ENCODE data around the gene PARK7.
"Not testable (repeated sequence)": the region's sequence is repeated elsewhere in the genome, so short reads cannot be mapped to it uniquely, and the experiment has no call there.

The PARK7 gene

GRCh38 chr1:7943251-7943650 is 18.3 kb upstream of the PARK7 start:
- Histone ChIP-seq H3K27me3 (ENCODE audit: insufficient read depth, poor library complexity, severe bottlenecking) (no peaks in the 10 kb centered on the region), H3K27ac (replicated peaks) (peak overlapping the region; percentile 74), H3K4me3 (replicated peaks; ENCODE audit: insufficient read depth, low read length) (no peak overlapping the region)
- TF ChIP-seq GABPA (IDR thresholded peaks at IDR 0.05; ENCODE audit: low read depth) (no peak), CTCF (IDR thresholded peaks at IDR 0.05; ENCODE audit: insufficient read depth, low read length) (no peak), SPI1 (IDR thresholded peaks at IDR 0.05; ENCODE audit: borderline replicate concordance, low read depth) (no peak), POLR2AphosphoS5 (IDR thresholded peaks at IDR 0.05; ENCODE audit: low read depth) (no peak)
- TF ChIP-seq, protein P1, sequence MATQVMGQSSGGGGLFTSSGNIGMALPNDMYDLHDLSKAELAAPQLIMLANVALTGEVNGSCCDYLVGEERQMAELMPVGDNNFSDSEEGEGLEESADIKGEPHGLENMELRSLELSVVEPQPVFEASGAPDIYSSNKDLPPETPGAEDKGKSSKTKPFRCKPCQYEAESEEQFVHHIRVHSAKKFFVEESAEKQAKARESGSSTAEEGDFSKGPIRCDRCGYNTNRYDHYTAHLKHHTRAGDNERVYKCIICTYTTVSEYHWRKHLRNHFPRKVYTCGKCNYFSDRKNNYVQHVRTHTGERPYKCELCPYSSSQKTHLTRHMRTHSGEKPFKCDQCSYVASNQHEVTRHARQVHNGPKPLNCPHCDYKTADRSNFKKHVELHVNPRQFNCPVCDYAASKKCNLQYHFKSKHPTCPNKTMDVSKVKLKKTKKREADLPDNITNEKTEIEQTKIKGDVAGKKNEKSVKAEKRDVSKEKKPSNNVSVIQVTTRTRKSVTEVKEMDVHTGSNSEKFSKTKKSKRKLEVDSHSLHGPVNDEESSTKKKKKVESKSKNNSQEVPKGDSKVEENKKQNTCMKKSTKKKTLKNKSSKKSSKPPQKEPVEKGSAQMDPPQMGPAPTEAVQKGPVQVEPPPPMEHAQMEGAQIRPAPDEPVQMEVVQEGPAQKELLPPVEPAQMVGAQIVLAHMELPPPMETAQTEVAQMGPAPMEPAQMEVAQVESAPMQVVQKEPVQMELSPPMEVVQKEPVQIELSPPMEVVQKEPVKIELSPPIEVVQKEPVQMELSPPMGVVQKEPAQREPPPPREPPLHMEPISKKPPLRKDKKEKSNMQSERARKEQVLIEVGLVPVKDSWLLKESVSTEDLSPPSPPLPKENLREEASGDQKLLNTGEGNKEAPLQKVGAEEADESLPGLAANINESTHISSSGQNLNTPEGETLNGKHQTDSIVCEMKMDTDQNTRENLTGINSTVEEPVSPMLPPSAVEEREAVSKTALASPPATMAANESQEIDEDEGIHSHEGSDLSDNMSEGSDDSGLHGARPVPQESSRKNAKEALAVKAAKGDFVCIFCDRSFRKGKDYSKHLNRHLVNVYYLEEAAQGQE (IDR thresholded peaks at IDR 0.05; ENCODE audit: insufficient replicate concordance, low read depth) = no peak
- DNase-seq (ENCODE audit: low read depth in 1 of 2, low spot score in 1 of 2) = no peak

DNA sequence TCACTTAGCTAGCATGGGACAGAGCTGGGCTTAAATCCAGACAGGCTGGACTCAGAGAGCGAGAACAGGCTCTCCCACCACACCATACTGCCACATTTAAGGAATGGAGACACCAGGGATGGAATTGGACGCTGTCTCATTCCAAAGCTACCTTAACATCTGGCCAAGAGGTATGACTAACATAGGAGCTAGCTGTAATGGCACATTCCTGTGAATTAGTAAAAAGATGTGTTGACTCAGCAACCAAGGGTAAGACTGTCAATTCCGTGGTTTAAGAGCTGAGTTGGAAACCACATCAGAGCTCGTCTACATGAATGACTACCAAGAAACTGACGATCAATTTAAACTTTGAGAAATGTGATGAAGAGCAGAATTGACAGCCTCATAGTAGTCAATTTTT is 12.6 kb upstream of the PARK7 start:
- Histone ChIP-seq H3K4me3 (replicated peaks; ENCODE audit: insufficient read depth, low read length) (no peak overlapping the region), H3K27me3 (ENCODE audit: insufficient read depth, poor library complexity, severe bottlenecking) (no peaks in the 10 kb centered on the region), H3K27ac (replicated peaks) (no peak overlapping the region)
- no peak for DNase-seq (ENCODE audit: low read depth in 1 of 2, low spot score in 1 of 2)
- TF ChIP-seq POLR2AphosphoS5 (IDR thresholded peaks at IDR 0.05; ENCODE audit: low read depth) (no peak), SPI1 (IDR thresholded peaks at IDR 0.05; ENCODE audit: borderline replicate concordance, low read depth) (no peak), GABPA (IDR thresholded peaks at IDR 0.05; ENCODE audit: low read depth) (no peak), CTCF (IDR thresholded peaks at IDR 0.05; ENCODE audit: insufficient read depth, low read length) (no peak)
- TF ChIP-seq, protein P1 (IDR thresholded peaks at IDR 0.05; ENCODE audit: insufficient replicate concordance, low read depth) = no peak

- not testable (repeated sequence) for DNase-seq (ENCODE audit: low read depth in 1 of 2, low spot score in 1 of 2); H3K4me3 ChIP-seq (replicated peaks; ENCODE audit: insufficient read depth, low read length)
These were observed 8.7 kb upstream of the PARK7 start for GRCh38 chr1:7952791-7953190.

DNA sequence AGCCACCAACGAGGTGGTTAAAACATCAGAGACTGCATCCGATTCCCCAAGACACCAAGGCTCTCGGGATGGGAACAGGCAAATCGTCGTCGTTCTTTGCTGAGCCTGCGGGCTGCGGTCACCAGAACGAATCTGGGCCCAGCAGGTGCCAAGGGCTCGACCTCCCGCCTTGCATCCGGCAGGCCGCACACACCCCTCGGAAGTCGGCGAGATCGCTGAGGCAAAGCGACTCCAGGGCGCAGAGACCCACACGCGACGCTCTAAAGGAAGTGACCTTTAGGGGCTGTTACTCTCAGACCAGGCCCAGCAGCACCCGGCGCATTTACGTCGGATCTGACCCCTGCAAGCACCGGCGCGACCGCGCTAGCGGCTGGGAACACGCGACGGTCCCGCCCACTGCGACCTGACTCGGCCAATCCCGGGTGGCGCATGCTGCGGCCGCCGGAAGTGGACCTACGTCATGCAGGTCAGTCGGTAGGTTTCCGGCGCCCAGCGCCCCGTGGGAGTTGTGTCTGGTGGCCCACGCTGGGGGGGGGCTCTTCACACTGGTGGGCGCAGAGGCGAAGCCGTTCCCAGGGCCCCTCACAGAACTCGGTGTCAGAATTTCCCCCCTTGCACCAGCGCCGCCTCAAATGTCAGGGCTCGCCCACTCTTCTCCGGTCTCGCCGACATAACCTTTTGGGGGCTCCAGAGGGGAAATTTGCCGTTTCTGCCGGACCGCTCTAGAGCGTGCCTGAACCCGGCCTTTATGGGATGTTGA is 7.5 kb upstream of the PARK7 start:
- peak overlapping the region; percentile 86 for H3K27ac ChIP-seq (replicated peaks)
- DNase-seq (ENCODE audit: low read depth in 1 of 2, low spot score in 1 of 2) = peak; percentile 97 to 99
- peak overlapping the region; percentile 73 for H3K4me3 ChIP-seq (replicated peaks; ENCODE audit: insufficient read depth, low read length)
- TF ChIP-seq POLR2AphosphoS5 (IDR thresholded peaks at IDR 0.05; ENCODE audit: low read depth) (peak; percentile 80), SPI1 (IDR thresholded peaks at IDR 0.05; ENCODE audit: borderline replicate concordance, low read depth) (no peak), GABPA (IDR thresholded peaks at IDR 0.05; ENCODE audit: low read depth) (peak; percentile 88), CTCF (IDR thresholded peaks at IDR 0.05; ENCODE audit: insufficient read depth, low read length) (no peak)
- TF ChIP-seq, protein P1 (IDR thresholded peaks at IDR 0.05; ENCODE audit: insufficient replicate concordance, low read depth) = no peak
- H3K27me3 ChIP-seq (ENCODE audit: insufficient read depth, poor library complexity, severe bottlenecking) = no peaks in the 10 kb centered on the region

More at GRCh38 chr1:7952791-7953190, 8.7 kb upstream of the PARK7 start:
- H3K27me3 ChIP-seq (ENCODE audit: insufficient read depth, poor library complexity, severe bottlenecking); H3K27ac ChIP-seq (replicated peaks): not testable (repeated sequence)
